Mammary epithelial cell (primary cell): ENCODE results near the gene CORO2B.
A peak's percentile ranks its signal among the peaks of the same experiment; 100 is the strongest.

ENCODE experiments used
- CTCF ChIP-seq, 2 donors: IDR thresholded peaks in 1 of 2; conservative IDR thresholded peaks in 1 of 2; 2 replicates each; pipeline ENCODE4 v1.5.1; 2011 to 2012; ENCODE audit warnings: inconsistent platforms in 2 of 2, low read length in 2 of 2, mild to moderate bottlenecking in 2 of 2, control low read depth in 1 of 2, low read depth in 1 of 2; ENCODE audit not compliant: insufficient read depth in 1 of 2; ENCODE audit errors: extremely low read depth in 1 of 2
- EZH2 ChIP-seq: IDR thresholded peaks from 2 replicates; pipeline ENCODE4 v1.6.1; 2012; ENCODE audit warnings: low read length, inconsistent platforms, borderline replicate concordance

- TF ChIP-seq EZH2 (no peak), CTCF (conservative IDR thresholded peaks at IDR 0.05 in 1 of 2, IDR thresholded peaks at IDR 0.05 in 1 of 2; ENCODE audit: extremely low read depth in 1 of 2, insufficient read depth in 1 of 2, low read depth in 1 of 2, low read length in 2 of 2) (peak in 1 of 2 donors; percentile 8)
Observed at GRCh38 chr15:68644083-68644904, 65.5 kb downstream of the CORO2B start.
